HepG2 (cell line): ENCODE measurements around the gene JMJD8. TPM values are rescaled to one million over a fixed set of nuclear protein-coding genes. Genes with fewer than 3 reads are reported as not detected.
A peak's percentile ranks its signal among the peaks of the same experiment; 100 is the strongest.

Experiments
- BATF2 ChIP-seq: sonication (generic); formaldehyde crosslinking; IDR thresholded peaks from 2 replicates; pipeline ENCODE4 v1.8.0; 2022; ENCODE audit warnings: mild to moderate bottlenecking, missing genetic modification reagents, moderate library complexity
- BORCS8-MEF2B ChIP-seq: sonication (generic); formaldehyde crosslinking; IDR thresholded peaks from 2 replicates; pipeline ENCODE4 v1.8.0; 2022; ENCODE audit warnings: mild to moderate bottlenecking, missing genetic modification reagents
- NFAT5 ChIP-seq: sonication (generic); formaldehyde crosslinking; IDR thresholded peaks from 2 replicates; pipeline ENCODE4 v1.4.0; 2020; ENCODE audit warnings: missing genetic modification reagents
- SMYD3 ChIP-seq: sonication (generic); formaldehyde crosslinking; IDR thresholded peaks from 2 replicates; pipeline ENCODE4 v1.8.1; 2023; ENCODE audit warnings: mild to moderate bottlenecking, missing genetic modification reagents
- TMF1 ChIP-seq: sonication (generic); formaldehyde crosslinking; IDR thresholded peaks from 2 replicates; pipeline ENCODE4 v1.8.1; 2022; ENCODE audit warnings: low read depth, missing genetic modification reagents
- ZBTB10 ChIP-seq: sonication (generic); formaldehyde crosslinking; IDR thresholded peaks from 2 replicates; pipeline ENCODE4 v1.4.0; 2020; ENCODE audit warnings: missing genetic modification reagents, borderline replicate concordance
- ZHX1 ChIP-seq: sonication (generic); formaldehyde crosslinking; IDR thresholded peaks from 2 replicates; pipeline ENCODE4 v1.8.1; 2022; ENCODE audit warnings: low read depth, mild to moderate bottlenecking, missing genetic modification reagents
- ZNF574 ChIP-seq: sonication (generic); formaldehyde crosslinking; IDR thresholded peaks from 2 replicates; pipeline ENCODE4 v1.4.0; 2020; ENCODE audit warnings: missing genetic modification reagents
- ZNF674 ChIP-seq: sonication (generic); formaldehyde crosslinking; IDR thresholded peaks from 2 replicates; pipeline ENCODE4 v1.5.0; 2020; ENCODE audit warnings: low read depth, mild to moderate bottlenecking, missing genetic modification reagents
- ZNF773 ChIP-seq: sonication (generic); formaldehyde crosslinking; IDR thresholded peaks from 2 replicates; pipeline ENCODE4 v1.4.0; 2020; ENCODE audit warnings: missing genetic modification reagents, borderline replicate concordance
- ZNF788 ChIP-seq: sonication (generic); formaldehyde crosslinking; IDR thresholded peaks from 2 replicates; pipeline ENCODE4 v1.5.0; 2020; ENCODE audit warnings: mild to moderate bottlenecking, missing genetic modification reagents, borderline replicate concordance
- ZSCAN25 ChIP-seq: sonication (generic); formaldehyde crosslinking; IDR thresholded peaks from 2 replicates; pipeline ENCODE4 v1.8.0; 2022; ENCODE audit warnings: mild to moderate bottlenecking, missing genetic modification reagents
- polyA plus RNA-seq, 8 experiments: library from polyadenylated mRNA; depleted of rRNA in 3 of 8; stranded (reverse) in 7 of 8; unstranded in 1 of 8; fragments of >200 nt; fragmentation: Illumina TruSeq in 4 of 8; extraction: Trizol in 4 of 8; gene quantifications; 2 replicates each; pipeline versions ENCODE4 v1.2.1 to v1.2.3, GENCODE V29; 2011 to 2016; ENCODE audit warnings: low read depth in 4 of 8, missing spikeins in 1 of 8, mixed read lengths in 1 of 8; ENCODE audit not compliant: insufficient read depth in 1 of 8
- total RNA-seq, 5 experiments: library from RNA; depleted of rRNA; stranded (reverse); fragments of >200 nt; fragmentation: Illumina TruSeq; extraction: Trizol; gene quantifications; 2 replicates each; pipeline ENCODE4 v1.2.3, GENCODE V29; 2016; ENCODE audit warnings: low read depth in 1 of 5

The JMJD8 gene
- total and polyA plus RNA-seq, 2 of the 13 experiments (the other 11 are each of a cell fraction or from before 2014, with no cell fraction given) = 2.6 to 11.8 TPM

- TF ChIP-seq ZNF574 (CRISPR knock-in tag) (peak; percentile 74), NFAT5 (CRISPR knock-in tag) (peak; percentile 93), BATF2 (CRISPR knock-in tag) (peak; percentile 70; the same call in 1 of the 2 replicates), TMF1 (CRISPR knock-in tag) (peak; percentile 93), ZSCAN25 (CRISPR knock-in tag) (peak; percentile 72; the same call in 1 of the 2 replicates), BORCS8-MEF2B (CRISPR knock-in tag) (peak; percentile 94), ZNF773 (peak; percentile 97; the same call in 1 of the 2 replicates), ZBTB10 (CRISPR knock-in tag) (0 out of 2 replicates have a peak, but pooled peaks have one; percentile 40), SMYD3 (CRISPR knock-in tag) (no peak), ZHX1 (CRISPR knock-in tag) (0 out of 2 replicates have a peak, but pooled peaks have one; percentile 39), ZNF674 (no peak), ZNF788 (CRISPR knock-in tag) (no peak)
These were observed 16.8 kb upstream of the JMJD8 start (continued) for GRCh38 chr16:700684-701584.
